GM21825 (cell line): ENCODE results near the gene ARL8A.
"Not testable (repeated sequence)": the region's sequence is repeated elsewhere in the genome, so short reads cannot be mapped to it uniquely, and the experiment has no call there.

ENCODE experiments used
- ATAC-seq: cut with Tn5 transposase; IDR thresholded peaks from one replicate; pipeline ENCODE4 v1.9.1; 2021; ENCODE audit warnings: mild to moderate bottlenecking, moderate library complexity; ENCODE audit not compliant: unreplicated experiment

The ARL8A gene

DNA sequence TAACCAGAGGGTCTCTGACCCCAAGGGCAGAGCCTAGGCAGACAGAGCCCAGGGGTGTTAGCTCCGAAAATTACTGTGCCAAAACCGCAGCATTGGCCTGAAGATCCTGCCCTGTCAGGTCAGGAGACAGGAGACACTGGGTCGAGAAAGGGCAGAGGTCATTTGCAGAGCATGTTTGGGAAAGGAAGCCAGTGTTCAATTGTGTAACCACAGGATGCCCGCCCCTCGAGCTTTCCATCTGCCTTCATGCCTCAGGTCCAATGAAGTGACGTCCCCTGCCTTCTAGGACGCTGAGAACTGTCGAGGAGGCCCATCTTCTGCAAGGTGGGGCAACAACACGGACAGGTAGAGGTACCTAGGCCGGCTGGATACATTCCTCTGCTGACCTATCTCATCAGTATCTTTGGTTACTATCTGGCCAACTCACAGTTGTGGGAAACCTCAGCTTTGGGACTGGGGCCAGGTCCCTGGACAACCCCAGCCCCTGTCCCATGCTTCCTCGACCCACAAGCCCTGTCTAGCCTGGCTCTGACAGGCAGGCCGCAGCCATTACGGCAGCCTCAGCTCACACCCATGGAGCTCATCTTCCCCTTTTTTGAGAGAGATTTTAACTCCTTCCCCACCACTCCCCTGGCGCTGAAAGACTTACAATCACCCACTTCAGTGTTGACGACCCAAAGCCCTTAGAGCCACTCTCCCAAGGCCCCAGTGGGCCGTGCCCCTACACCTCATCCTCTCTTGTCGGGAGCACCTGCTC lies 1.3 kb downstream of the ARL8A start:
- ATAC-seq = peak; percentile 10

DNA sequence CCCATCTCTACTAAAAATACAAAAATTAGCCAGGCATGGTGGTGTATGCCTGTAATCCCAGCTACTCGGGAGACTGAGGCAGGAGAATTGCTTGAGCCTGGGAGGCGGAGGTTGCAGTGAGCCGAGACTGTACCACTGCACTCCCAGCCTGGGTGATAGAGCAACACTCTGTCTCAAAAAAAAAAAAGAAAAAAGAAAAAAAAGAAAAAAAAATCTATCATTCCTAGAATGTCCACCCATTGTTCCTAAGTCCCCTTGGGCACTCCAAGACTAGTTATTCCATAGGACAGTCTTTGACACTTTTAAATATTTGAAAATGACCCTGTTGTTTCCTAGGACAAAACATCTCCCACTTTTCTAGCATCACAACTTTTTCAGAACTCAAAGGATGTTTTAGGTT lies 3.1 kb downstream of the ARL8A start:
- not testable (repeated sequence) for ATAC-seq

DNA sequence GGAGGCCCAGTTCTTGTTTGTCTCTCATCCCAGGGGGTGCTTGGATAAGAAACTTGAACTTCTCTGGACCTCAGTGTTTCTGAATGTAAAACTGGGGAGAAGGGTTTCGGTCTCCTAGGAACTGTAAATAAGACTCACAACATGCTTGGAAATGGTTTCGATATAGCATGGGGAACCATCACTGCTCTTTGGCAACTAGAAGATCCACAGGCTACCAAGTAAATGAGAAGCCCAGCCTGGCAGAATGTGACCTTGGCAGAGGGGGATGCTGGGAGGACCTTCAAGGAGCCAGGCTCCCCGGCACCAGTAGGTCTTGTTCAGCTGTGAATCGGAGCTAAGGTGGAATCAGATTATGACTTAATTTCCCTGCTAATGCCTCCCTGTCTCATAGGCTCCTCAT lies 3.7 kb downstream of the ARL8A start:
- no peak for ATAC-seq

DNA sequence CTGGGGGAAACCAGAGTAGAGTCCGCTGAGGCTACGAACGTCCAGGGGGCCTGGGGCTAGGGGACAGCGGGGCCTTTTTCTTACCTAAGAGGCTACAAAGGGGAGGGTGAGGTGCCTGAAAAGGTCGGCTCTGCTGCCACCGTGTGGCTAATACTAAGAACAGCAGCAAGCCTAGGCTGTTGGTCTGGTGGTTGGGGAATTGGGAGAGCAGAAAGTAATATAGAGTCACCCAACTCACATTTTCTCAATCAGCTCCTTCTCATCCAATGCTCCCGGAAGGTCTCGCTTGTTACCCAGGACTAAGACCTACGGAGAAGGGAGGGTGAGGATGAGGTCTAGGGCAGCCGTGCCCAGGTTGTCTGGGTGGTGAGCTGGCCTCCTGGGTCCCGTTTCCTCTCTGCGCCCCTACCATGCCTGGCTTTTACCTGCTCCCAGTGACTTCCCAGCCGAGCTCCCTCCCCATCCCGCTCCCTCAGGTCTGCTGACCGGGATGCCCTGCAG lies 9.3 kb downstream of the ARL8A start:
- peak; percentile 53 for ATAC-seq

DNA sequence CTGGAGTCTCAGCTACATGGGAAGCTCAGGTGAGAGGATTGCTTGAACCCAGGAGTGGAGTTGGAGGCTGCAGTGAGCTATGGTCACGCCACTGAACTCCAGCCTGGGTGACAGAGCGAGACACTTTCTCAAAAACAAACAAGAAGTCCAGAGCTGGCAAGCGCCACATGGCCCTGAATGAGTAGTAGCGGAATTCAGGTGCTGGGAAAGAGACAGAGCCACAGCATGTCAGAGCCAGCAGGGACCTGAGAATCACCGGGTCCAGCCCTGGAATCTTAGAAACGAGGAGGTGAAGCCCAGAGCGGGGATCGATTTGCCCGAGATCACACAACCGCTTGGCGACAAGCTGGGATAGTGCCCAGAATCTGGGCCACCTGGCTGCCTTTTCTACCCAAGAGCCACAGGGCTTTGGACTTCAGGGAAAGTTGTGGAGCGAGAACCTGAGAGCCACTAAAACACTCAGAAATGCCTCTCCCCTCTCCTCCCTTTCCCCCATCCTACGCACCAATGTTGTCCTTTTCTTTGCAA lies 9.8 kb downstream of the ARL8A start:
- ATAC-seq = no peak

DNA sequence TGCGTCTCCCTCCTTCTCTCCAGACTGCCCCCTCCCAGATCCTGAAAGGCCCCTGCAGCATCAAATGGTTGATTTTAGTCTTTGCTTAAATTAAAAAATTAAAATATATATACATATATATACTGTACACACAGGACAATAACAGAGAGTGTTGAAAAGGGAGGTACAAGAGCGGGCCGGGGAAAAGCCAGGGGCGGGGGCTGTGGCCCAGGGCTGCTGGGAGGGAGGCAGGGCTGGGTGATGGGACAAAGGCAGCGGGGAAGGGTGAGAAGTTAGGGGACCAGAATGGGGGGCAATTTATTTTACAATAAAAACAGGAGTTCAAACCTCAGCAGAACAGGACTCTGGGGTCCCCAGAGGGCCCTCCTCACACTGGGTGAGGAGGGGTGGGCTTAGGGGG lies 10.5 kb downstream of the ARL8A start:
- no peak for ATAC-seq

DNA sequence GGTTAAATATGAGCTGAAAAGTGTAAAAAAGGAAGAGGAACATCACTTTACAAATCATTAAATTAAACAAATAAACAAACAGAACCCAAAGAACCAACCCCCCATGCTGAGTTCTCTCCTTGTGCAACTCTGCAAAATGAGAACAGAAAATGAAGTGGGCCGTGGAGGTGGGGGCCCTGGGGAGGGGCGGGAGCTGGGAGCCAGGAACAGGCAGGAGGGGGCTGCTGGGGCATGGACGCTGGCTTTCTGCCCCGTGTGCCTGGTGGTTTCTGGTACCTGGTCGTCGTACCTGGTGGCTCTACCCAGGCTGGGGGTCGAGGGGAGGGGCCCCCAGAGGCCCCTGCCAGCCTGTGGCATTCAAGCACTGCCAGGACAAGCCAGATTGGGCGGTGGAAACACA lies 11.0 kb downstream of the ARL8A start:
- no peak for ATAC-seq

DNA sequence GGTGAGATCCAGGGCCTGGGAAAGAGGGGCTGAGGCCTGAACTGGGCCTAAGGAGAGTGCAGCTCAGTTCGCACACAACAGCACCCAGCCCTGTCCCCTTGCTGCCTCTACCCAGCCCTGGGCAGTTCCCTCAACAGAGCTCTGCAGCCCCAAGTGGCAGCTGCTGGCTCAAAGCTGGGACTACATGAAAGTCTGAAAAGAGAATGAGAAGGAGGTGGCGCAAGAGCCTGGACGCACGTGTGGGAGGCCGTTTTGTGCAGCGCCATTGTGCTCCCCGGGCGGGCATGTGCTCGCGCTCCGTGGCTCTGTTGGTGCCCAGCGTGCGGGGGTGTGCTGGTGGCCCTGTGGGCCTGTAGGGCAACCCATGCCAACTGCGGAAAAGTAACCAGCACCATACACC lies 11.5 kb downstream of the ARL8A start:
- no peak for ATAC-seq

DNA sequence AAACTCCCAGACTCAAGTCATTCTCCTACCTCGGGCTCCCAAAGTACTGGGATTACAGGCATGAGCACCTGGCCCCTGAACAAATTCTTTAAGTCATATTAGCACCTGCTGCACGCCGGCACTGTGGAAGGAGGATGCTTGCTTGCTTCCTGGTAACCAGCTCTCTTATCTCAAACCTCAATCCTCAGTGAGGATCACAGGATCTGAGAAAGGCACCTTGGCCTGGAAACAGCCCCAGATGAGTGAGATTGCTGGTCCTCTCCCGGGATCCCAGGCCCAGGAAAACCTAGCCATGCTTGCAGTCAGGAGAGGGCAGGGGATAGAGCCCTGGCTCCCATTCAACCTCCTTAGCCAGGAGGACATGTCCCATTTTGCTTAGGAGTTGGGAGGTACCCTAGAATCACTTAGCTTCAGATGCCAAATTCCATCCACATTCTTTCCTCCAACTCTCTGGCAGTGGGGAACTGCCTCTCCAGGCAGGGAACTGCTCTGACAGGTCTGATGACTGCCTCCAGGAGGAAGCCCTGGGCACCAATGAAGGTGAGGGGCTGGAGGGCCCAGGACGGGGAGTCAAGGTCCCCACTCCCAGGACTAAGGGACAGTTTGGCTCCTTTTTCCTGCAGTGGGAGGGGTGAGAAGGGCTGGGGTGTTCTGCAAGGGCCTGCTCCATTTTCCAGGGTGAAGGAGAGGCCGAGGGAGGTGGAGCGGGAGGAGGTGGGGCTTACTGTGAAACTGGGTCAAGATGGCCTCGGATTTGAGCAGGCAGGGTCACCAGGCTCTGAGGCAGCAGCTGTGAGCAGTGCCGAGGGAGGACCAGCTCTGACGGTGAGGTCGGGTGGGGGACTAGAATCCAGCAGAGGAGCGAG lies 12.3 kb downstream of the ARL8A start:
- no peak for ATAC-seq

DNA sequence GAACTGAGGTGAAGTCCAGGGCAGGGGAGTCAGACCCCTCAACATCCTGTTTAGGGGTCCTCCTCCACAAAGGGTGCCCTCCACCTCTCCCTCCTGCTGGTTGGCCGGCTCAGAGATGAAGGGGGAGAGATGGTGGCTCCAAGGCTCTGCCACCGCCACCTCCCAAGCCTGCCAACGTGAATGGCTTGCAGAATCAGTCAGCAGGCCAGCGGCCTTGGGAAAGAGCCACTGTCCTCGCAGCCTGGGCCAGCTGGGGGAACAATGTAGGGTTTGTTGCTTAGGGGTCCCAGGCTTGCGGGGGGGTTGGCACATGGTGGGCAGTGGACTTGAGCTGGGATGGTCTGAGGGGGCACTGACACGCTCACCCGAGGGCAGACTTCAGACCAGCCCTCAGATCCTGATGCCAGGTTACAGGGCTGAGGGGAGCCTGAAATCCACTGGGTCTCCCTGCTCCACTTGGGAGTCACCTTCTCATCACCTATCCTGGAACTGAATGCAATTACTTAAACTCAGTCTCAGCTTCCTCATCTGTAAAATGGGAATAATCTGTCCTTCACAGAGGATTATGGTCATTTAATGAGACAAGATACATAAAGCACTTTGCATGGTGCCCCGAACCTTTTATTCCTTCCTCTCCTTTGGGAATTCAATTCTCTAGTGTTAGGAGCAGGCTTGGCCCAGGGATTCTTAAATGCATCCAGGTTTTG lies 13.6 kb downstream of the ARL8A start:
- no peak for ATAC-seq

DNA sequence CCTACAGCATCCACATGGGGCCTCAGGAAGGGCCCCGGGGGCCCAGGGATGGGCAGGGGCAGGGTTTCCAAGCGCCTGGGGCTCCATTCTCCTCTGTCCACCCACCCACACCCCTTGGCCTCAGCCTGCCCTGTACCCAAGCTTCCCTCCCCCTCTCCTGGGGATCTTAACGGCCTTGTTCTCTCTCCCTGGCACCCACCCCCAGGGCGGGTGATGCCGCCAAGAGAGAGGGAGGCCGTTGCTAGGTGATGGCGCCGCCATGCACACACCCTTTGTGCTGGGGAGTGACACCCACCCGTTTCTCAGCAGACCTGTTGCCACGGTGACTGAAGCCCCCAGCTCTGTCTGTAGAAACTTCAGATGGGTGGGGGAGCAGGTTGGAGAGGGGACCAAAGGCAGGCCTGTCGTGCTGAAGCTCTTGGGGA lies 14.2 kb downstream of the ARL8A start:
- no peak for ATAC-seq

DNA sequence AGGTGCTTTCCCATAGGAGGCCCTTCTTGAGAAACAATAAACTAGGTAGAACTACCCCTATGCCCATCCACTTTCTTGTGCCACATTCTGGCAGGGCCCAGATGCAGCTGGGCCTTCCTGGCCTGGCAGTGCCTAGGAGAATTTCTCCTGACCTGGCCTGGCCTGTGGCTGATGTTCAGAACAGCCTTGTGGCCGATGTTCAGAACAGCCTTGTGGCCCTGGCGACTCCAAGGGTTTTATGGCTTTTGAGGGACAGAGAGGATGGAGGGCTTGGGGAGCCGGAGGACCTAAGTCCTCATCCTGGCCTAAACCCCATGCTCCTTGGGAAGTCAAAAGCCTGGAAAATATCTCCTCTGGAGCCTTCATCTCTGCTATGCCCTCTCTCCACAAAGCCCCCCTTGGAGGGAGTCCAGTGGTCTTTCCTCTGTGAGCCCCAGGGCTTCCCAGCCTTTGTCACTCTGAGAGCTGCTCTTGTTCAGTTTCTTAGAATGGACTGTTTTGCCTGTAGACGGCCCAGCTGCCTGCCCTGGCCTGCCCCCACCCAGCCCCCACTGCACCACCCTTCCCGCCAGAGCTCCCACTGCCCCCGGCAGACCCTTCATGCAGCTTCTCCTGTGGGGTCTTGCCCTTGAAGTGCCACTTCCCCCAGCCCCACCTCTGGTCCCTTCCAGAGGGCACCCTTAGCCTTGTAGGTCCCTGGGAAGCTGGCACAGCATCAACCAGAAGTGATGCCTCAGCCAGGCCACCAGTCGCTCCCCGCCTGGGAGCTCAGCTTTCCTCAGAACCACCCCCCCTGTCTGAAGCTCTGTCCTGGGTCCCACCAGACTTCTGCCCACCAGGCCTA lies 14.9 kb downstream of the ARL8A start:
- ATAC-seq = no peak

DNA sequence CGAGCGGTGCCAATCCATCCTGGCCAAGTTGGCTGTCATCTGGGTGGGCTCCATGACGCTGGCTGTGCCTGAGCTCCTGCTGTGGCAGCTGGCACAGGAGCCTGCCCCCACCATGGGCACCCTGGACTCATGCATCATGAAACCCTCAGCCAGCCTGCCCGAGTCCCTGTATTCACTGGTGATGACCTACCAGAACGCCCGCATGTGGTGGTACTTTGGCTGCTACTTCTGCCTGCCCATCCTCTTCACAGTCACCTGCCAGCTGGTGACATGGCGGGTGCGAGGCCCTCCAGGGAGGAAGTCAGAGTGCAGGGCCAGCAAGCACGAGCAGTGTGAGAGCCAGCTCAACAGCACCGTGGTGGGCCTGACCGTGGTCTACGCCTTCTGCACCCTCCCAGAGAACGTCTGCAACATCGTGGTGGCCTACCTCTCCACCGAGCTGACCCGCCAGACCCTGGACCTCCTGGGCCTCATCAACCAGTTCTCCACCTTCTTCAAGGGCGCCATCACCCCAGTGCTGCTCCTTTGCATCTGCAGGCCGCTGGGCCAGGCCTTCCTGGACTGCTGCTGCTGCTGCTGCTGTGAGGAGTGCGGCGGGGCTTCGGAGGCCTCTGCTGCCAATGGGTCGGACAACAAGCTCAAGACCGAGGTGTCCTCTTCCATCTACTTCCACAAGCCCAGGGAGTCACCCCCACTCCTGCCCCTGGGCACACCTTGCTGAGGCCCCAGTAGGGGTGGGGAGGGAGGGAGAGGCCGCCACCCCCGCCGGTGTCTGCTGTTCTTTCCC lies 16.5 kb downstream of the ARL8A start:
- no peak for ATAC-seq

DNA sequence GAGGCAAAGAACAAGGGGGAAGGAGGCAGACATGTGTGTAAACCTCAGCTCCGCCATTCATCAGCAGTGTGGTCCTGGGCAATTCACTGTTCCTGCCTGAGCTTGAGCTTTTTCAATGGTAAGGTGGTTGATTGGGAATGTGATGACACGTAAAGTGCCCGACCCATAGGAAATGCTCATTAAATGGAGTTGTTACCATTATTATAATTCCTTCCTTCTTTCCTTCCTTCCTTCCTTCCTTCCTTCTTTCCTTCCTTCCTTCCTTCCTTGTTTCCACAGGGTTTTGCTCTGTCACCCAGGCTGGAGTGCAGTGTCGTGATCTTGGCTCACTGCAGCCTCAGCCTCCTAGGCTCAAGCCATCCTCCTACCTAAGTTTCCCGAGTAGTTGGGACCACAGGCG lies 17.5 kb downstream of the ARL8A start:
- no peak for ATAC-seq

DNA sequence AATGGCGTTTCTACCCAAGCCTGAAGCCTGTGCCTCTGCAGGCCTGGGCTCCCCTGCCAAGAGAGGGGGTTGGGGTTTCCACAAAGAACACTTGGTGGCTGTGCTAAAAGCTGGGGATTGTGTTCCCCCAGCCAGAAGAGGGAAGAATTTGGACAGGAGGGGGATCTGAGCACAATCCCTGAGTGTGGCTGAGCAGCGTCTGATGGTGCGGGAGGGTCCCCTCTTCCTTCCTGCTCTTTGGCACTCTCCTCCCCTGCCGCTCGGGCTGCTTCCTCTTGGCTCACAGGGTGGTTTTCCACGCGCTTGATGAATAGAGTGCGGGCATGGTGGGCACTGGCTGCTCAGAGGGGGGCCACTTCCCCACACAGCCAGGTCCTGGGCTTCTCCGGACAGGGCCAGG lies 18.1 kb downstream of the ARL8A start:
- ATAC-seq = no peak

DNA sequence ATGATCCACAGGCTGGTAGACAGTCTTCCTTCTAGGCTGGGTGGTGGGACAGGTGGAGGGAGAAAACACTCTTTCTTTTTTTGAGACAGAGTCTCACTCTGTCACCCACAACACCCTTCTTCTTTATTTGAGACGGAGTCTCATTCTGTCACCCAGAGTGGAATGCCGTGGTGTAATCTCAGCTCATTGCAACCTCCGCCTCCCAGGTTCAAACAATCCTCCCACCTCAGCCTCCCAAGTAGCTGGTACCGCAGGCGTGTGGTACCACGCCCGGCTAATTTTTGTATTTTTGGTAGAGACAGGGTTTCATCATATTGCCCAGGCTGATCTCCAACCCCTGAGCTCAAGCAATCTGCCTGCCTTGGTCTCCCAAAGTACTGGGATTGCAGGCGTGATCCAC lies 18.9 kb downstream of the ARL8A start:
- no peak for ATAC-seq

DNA sequence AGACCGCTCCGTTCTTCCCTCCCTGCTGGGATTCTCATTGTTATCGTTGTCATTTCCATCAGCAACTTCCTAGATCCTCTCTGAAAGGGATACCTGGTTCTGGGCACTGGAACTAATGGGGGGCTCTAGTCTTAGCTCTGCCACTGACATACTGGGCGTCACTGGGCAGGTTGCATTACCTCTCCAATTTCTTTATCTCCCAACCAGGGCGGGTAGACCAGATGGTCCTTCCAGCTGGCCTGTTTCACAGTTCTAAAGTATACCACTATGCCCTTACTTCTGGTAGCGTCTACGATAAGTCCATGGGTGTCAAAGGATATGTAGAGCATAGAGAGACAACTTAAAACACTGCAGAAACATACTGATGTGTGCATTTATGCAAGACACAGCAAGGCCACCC lies 20.4 kb downstream of the ARL8A start:
- no peak for ATAC-seq

DNA sequence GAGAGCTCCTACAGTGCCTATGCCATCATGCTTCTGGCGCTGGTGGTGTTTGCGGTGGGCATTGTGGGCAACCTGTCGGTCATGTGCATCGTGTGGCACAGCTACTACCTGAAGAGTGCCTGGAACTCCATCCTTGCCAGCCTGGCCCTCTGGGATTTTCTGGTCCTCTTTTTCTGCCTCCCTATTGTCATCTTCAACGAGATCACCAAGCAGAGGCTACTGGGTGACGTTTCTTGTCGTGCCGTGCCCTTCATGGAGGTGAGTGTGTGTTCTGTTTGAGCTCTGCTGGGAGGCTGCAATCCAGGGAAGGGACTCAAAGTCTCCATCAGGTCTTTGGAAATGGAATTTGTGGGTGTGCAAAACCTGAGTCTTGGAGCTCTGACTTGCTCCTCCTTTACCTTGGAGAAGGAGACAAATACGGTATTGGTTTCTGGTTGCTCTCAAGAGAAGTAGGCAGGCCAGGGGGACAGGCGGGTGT lies 21.2 kb downstream of the ARL8A start:
- no peak for ATAC-seq

DNA sequence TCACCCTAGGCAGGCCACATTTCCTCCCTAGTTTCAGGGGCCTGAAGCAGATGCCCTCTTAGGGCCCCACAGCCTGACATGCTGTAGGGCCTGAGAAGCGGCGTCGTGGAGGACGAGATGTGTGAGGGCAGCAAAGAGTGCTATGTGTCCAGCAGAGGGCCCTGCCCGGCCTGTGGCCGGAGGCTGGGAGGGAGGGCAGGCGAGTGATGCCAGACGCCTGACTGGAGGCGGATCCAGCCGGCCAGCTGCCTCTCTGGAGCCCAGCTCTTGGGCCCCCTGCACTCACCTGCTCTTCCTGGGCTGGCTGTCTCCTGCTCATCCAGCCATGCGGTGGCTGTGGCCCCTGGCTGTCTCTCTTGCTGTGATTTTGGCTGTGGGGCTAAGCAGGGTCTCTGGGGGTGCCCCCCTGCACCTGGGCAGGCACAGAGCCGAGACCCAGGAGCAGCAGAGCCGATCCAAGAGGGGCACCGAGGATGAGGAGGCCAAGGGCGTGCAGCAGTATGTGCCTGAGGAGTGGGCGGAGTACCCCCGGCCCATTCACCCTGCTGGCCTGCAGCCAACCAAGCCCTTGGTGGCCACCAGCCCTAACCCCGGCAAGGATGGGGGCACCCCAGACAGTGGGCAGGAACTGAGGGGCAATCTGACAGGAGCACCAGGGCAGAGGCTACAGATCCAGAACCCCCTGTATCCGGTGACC lies 21.8 kb downstream of the ARL8A start, which contains the start of gene GPR37L1:
TSS of gene GPR37L1 (plus strand) at position 279 of the 697 bp plus-strand sequence. CDS start at position 326, 47 bp downstream.
- no peak for ATAC-seq
